Measurements from ENCODE around the gene CREM.

The CREM gene

GRCh38 chr10:35195361-35196306, 69.0 kb downstream of the CREM start:
- Histone ChIP-seq H3K4me3 (ENCODE audit: control insufficient read depth in 1 of 7, extremely low read depth in 1 of 7, insufficient read depth in 4 of 7, low read depth in 2 of 7, low read length in 6 of 7) (peak overlapping the region; percentile 20 to 76 (median 59)), H3K4me1 (ENCODE audit: control extremely low read depth in 1 of 4, control insufficient read depth in 4 of 4, insufficient read depth in 4 of 4, low read length in 3 of 4) (peaks cover 2 to 28% (median 18%) of the 10 kb centered on the region in 4 experiments), H3K27me3 (replicated peaks in 2 of 5; ENCODE audit: control insufficient read depth in 4 of 5, insufficient read depth in 5 of 5, low read length in 4 of 5) (no peaks in the 10 kb centered on the region), H3K36me3 (ENCODE audit: control insufficient read depth in 4 of 4, insufficient read depth in 4 of 4, low read length in 3 of 4) (no peaks in the 10 kb centered on the region), H3K27ac (ENCODE audit: insufficient read depth in 1 of 2, low read depth in 1 of 2, low read length in 2 of 2, poor library complexity in 1 of 2, severe bottlenecking in 2 of 2) (peak overlapping the region; percentile 42 to 88), H3K9me3 (ENCODE audit: control extremely low read depth in 1 of 5, control insufficient read depth in 4 of 5, insufficient read depth in 2 of 5, low read depth in 1 of 5, low read length in 4 of 5) (no peaks in the 10 kb centered on the region)
- ChIA-PET POLR2A (interaction anchor here (0.7 to 1.8 kb wide), 7 partner anchors 9 to 73 kb away, joined by 3 to 25 read pairs (median 6); partner anchors contain the start of gene CREM), CTCF (interaction anchor here (0.5 to 2.9 kb wide), 23 partner anchors 9 to 316 kb away, joined by 3 to 35 read pairs (median 4); partner anchors contain the start of gene CREM)
- peak; percentile 96 to 97 (median 96) for DNase-seq
- WGBS (ENCODE audit: insufficient coverage) = 0% methylated on average over 10 of the region's 15 CpGs

DNA sequence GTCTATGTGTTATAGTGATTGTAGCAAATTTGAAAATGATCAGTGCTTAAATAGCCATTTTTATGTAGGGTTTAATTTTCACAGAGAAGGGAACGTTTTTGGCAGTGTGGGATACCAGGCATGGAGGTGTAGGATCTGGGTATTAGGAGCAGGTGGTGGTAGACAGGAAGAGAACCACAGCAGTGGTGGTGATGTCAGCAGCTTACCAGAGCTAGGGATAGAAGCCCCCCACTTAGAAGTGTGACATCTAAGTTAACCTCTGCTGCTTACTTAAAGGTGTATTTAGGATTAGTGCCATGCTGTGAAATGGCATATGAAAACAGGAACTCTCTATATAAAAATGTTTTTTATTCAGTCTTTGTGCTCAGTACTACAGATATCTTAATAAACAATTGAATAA, 73.8 kb downstream of the CREM start:
- Histone ChIP-seq H3K4me1 (ENCODE audit: control extremely low read depth in 1 of 4, control insufficient read depth in 4 of 4, insufficient read depth in 4 of 4, low read length in 3 of 4) (peaks cover 0 to 21% (median 6%) of the 10 kb centered on the region in 4 experiments), H3K27me3 (replicated peaks in 2 of 5; ENCODE audit: control insufficient read depth in 4 of 5, insufficient read depth in 5 of 5, low read length in 4 of 5) (no peaks in the 10 kb centered on the region), H3K36me3 (ENCODE audit: control insufficient read depth in 4 of 4, insufficient read depth in 4 of 4, low read length in 3 of 4) (no peaks in the 10 kb centered on the region), H3K4me3 (ENCODE audit: control insufficient read depth in 1 of 7, extremely low read depth in 1 of 7, insufficient read depth in 4 of 7, low read depth in 2 of 7, low read length in 6 of 7) (no peak overlapping the region), H3K9me3 (ENCODE audit: control extremely low read depth in 1 of 5, control insufficient read depth in 4 of 5, insufficient read depth in 2 of 5, low read depth in 1 of 5, low read length in 4 of 5) (no peaks in the 10 kb centered on the region), H3K27ac (ENCODE audit: insufficient read depth in 1 of 2, low read depth in 1 of 2, low read length in 2 of 2, poor library complexity in 1 of 2, severe bottlenecking in 2 of 2) (no peak overlapping the region)
- no peak for DNase-seq
- 86% methylated on average over 1 of the region's 1 CpG for WGBS (ENCODE audit: insufficient coverage)
- ChIA-PET CTCF (interaction anchor here (1.3 kb wide), 1 partner anchor 81 kb away, joined by 4 read pairs; no protein-coding TSS in a partner anchor), POLR2A (no interaction called here)

DNA sequence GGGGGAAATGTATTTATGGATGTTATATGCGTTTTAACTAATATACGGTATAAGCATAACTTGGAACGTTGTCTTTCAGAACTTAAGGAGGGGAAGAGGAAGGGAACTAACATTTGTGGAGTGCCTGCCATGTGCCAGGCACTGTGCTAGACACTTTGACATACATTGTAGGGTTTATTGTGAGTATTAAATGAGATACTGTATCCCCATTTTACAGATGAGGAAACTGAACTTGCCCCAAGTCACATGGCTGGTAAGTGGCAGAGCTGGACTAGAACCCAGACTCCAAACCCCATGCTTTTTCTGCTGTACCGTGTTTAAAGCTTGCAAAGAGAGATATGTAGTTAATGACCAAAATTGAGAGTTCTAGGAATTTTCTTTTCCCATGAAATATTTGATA, 74.6 kb downstream of the CREM start:
- peaks cover 0 to 16% (median 2%) of the 10 kb centered on the region in 4 experiments for H3K4me1 ChIP-seq (ENCODE audit: control extremely low read depth in 1 of 4, control insufficient read depth in 4 of 4, insufficient read depth in 4 of 4, low read length in 3 of 4)
- CTCF ChIA-PET = interaction anchor here (1.2 kb wide), 1 partner anchor 17 kb away, joined by 3 read pairs; no protein-coding TSS in a partner anchor
- H3K27ac ChIP-seq (ENCODE audit: insufficient read depth in 1 of 2, low read depth in 1 of 2, low read length in 2 of 2, poor library complexity in 1 of 2, severe bottlenecking in 2 of 2) = no peak overlapping the region
- H3K27me3 ChIP-seq (replicated peaks in 2 of 5; ENCODE audit: control insufficient read depth in 4 of 5, insufficient read depth in 5 of 5, low read length in 4 of 5) = no peaks in the 10 kb centered on the region
- POLR2A ChIA-PET = interaction anchor here (0.6 to 1.1 kb wide), 2 partner anchors 11 to 130 kb away, joined by 3 to 4 read pairs; no protein-coding TSS in a partner anchor
- H3K4me3 ChIP-seq (ENCODE audit: control insufficient read depth in 1 of 7, extremely low read depth in 1 of 7, insufficient read depth in 4 of 7, low read depth in 2 of 7, low read length in 6 of 7) = no peak overlapping the region
- no peaks in the 10 kb centered on the region for H3K9me3 ChIP-seq (ENCODE audit: control extremely low read depth in 1 of 5, control insufficient read depth in 4 of 5, insufficient read depth in 2 of 5, low read depth in 1 of 5, low read length in 4 of 5)
- DNase-seq = no peak
- 100% methylated on average over 1 of the region's 4 CpGs for WGBS (ENCODE audit: insufficient coverage)
- no peaks in the 10 kb centered on the region for H3K36me3 ChIP-seq (ENCODE audit: control insufficient read depth in 4 of 4, insufficient read depth in 4 of 4, low read length in 3 of 4)

- H3K9me3 ChIP-seq (ENCODE audit: control extremely low read depth in 1 of 5, control insufficient read depth in 4 of 5, insufficient read depth in 2 of 5, low read depth in 1 of 5, low read length in 4 of 5) = no peaks in the 10 kb centered on the region
- no peaks in the 10 kb centered on the region for H3K36me3 ChIP-seq (ENCODE audit: control insufficient read depth in 4 of 4, insufficient read depth in 4 of 4, low read length in 3 of 4)
- no peaks in the 10 kb centered on the region for H3K27me3 ChIP-seq (replicated peaks in 2 of 5; ENCODE audit: control insufficient read depth in 4 of 5, insufficient read depth in 5 of 5, low read length in 4 of 5)
- peaks cover 0 to 14% (median 0%) of the 10 kb centered on the region in 4 experiments for H3K4me1 ChIP-seq (ENCODE audit: control extremely low read depth in 1 of 4, control insufficient read depth in 4 of 4, insufficient read depth in 4 of 4, low read length in 3 of 4)
- DNase-seq = no peak
- CTCF ChIA-PET = interaction anchor here (1.2 kb wide), 1 partner anchor 16 kb away, joined by 3 read pairs; no protein-coding TSS in a partner anchor
- H3K4me3 ChIP-seq (ENCODE audit: control insufficient read depth in 1 of 7, extremely low read depth in 1 of 7, insufficient read depth in 4 of 7, low read depth in 2 of 7, low read length in 6 of 7) = no peak overlapping the region
- POLR2A ChIA-PET = interaction anchor here (0.6 to 1.1 kb wide), 2 partner anchors 10 to 129 kb away, joined by 3 to 4 read pairs; no protein-coding TSS in a partner anchor
- no peak overlapping the region for H3K27ac ChIP-seq (ENCODE audit: insufficient read depth in 1 of 2, low read depth in 1 of 2, low read length in 2 of 2, poor library complexity in 1 of 2, severe bottlenecking in 2 of 2)
Observed at GRCh38 chr10:35202050-35202449, 75.4 kb downstream of the CREM start.

GRCh38 chr10:35203745-35204144, 77.1 kb downstream of the CREM start:
- no peaks in the 10 kb centered on the region for H3K9me3 ChIP-seq (ENCODE audit: control extremely low read depth in 1 of 5, control insufficient read depth in 4 of 5, insufficient read depth in 2 of 5, low read depth in 1 of 5, low read length in 4 of 5)
- ChIA-PET CTCF (interaction anchor here (0.6 to 2.7 kb wide), 4 partner anchors 8 to 83 kb away, joined by 3 to 18 read pairs (median 6); no protein-coding TSS in a partner anchor), POLR2A (interaction anchor here (1.6 kb wide), 1 partner anchor 77 kb away, joined by 4 read pairs; the partner anchor contains the start of gene CREM)
- no peaks in the 10 kb centered on the region for H3K27me3 ChIP-seq (replicated peaks in 2 of 5; ENCODE audit: control insufficient read depth in 4 of 5, insufficient read depth in 5 of 5, low read length in 4 of 5)
- no peak overlapping the region for H3K4me3 ChIP-seq (ENCODE audit: control insufficient read depth in 1 of 7, extremely low read depth in 1 of 7, insufficient read depth in 4 of 7, low read depth in 2 of 7, low read length in 6 of 7)
- no peak for DNase-seq
- H3K36me3 ChIP-seq (ENCODE audit: control insufficient read depth in 4 of 4, insufficient read depth in 4 of 4, low read length in 3 of 4) = no peaks in the 10 kb centered on the region
- WGBS (ENCODE audit: insufficient coverage) = 100% methylated on average over 2 of the region's 4 CpGs
- H3K4me1 ChIP-seq (ENCODE audit: control extremely low read depth in 1 of 4, control insufficient read depth in 4 of 4, insufficient read depth in 4 of 4, low read length in 3 of 4) = peaks cover 0 to 14% (median 2%) of the 10 kb centered on the region in 4 experiments
- H3K27ac ChIP-seq (ENCODE audit: insufficient read depth in 1 of 2, low read depth in 1 of 2, low read length in 2 of 2, poor library complexity in 1 of 2, severe bottlenecking in 2 of 2) = no peak overlapping the region

DNA sequence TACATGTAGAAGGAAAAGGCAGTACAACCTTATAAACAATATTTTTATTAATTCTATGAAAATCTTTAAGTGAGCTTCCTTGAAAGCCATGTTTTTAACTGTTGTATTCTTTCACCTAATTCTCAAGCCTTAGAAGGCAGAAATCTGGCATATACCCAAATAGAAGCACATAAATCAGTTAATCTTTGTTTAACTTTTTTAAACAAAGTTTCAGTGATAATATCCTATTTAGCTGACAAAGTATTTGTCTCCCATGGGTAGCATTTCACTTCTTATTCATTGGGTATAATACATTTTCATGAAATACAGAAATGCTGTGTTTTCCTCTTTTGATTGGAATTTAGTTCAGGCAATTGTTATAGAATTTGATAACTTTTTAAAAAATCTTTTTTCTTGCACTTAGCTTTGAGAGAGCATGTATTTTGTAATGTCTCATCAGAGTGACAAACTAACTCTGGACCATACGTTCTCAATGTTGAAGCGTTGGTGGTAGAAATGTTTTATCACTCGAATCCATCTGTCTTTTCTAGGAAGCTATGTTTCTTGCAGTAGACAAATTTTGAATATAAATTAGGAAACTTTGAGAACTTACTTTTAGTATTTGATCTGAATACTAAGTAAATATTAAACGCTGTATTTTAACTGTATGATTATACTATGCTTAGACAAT, 78.1 kb downstream of the CREM start:
- peak in 2 of 3 donors; percentile 58 to 79 for DNase-seq
- WGBS (ENCODE audit: insufficient coverage) = no CpG with 5 or more reads among the region's 4 CpGs
- H3K4me3 ChIP-seq (ENCODE audit: control insufficient read depth in 1 of 7, extremely low read depth in 1 of 7, insufficient read depth in 4 of 7, low read depth in 2 of 7, low read length in 6 of 7) = peak overlapping the region in 1 of 7 experiments; percentile 30
- POLR2A ChIA-PET = interaction anchor here (0.6 to 1.6 kb wide), 4 partner anchors 8 to 85 kb away, joined by 3 to 9 read pairs (median 4); partner anchors contain the start of gene CREM
- peak overlapping the region in 1 of 2 experiments; percentile 56 for H3K27ac ChIP-seq (ENCODE audit: insufficient read depth in 1 of 2, low read depth in 1 of 2, low read length in 2 of 2, poor library complexity in 1 of 2, severe bottlenecking in 2 of 2)
- no peaks in the 10 kb centered on the region for H3K27me3 ChIP-seq (replicated peaks in 2 of 5; ENCODE audit: control insufficient read depth in 4 of 5, insufficient read depth in 5 of 5, low read length in 4 of 5)
- peaks cover 0 to 14% (median 4%) of the 10 kb centered on the region in 4 experiments for H3K4me1 ChIP-seq (ENCODE audit: control extremely low read depth in 1 of 4, control insufficient read depth in 4 of 4, insufficient read depth in 4 of 4, low read length in 3 of 4)
- H3K36me3 ChIP-seq (ENCODE audit: control insufficient read depth in 4 of 4, insufficient read depth in 4 of 4, low read length in 3 of 4) = no peaks in the 10 kb centered on the region
- CTCF ChIA-PET = interaction anchor here (1.3 to 2.7 kb wide), 4 partner anchors 9 to 83 kb away, joined by 4 to 18 read pairs (median 8); partner anchors contain the start of gene CREM
- no peaks in the 10 kb centered on the region for H3K9me3 ChIP-seq (ENCODE audit: control extremely low read depth in 1 of 5, control insufficient read depth in 4 of 5, insufficient read depth in 2 of 5, low read depth in 1 of 5, low read length in 4 of 5)

Data from common myeloid progenitor, CD34-positive (primary cell).